HepG2 (cell line): ENCODE data around the gene EMC9. TPM values are rescaled to one million over a fixed set of nuclear protein-coding genes. Genes with fewer than 3 reads are reported as not detected.
A peak's percentile ranks its signal among the peaks of the same experiment; 100 is the strongest.

Source experiments
- AHR ChIP-seq: IDR thresholded peaks from 2 replicates; pipeline ENCODE4 v1.6.1; 2018; ENCODE audit warnings: missing genetic modification reagents, missing compliant biosample characterization
- FOXC1 ChIP-seq: sonication (generic); formaldehyde crosslinking; IDR thresholded peaks from 2 replicates; pipeline ENCODE4 v1.8.0; 2022; ENCODE audit warnings: mild to moderate bottlenecking, missing genetic modification reagents, borderline replicate concordance
- GLMP ChIP-seq: sonication (generic); formaldehyde crosslinking; IDR thresholded peaks from 2 replicates; pipeline ENCODE4 v1.9.0; 2021; ENCODE audit warnings: missing genetic modification reagents, mild to moderate bottlenecking, borderline replicate concordance
- GMEB1 ChIP-seq: sonication (generic); formaldehyde crosslinking; IDR thresholded peaks from 2 replicates; pipeline ENCODE4 v1.5.1; 2020; ENCODE audit warnings: missing genetic modification reagents, mild to moderate bottlenecking, borderline replicate concordance
- HNF4A ChIP-seq: sonication (generic); formaldehyde crosslinking; IDR thresholded peaks from 2 replicates; pipeline ENCODE4 v1.4.0; 2020; ENCODE audit warnings: missing genetic modification reagents
- IRF1 ChIP-seq: sonication (generic); formaldehyde crosslinking; IDR thresholded peaks from 2 replicates; pipeline ENCODE4 v1.4.0; 2020; ENCODE audit warnings: low read depth, mild to moderate bottlenecking, missing genetic modification reagents
- KLF11 ChIP-seq: IDR thresholded peaks from 2 replicates; pipeline ENCODE4 v1.6.1; 2016; ENCODE audit warnings: missing compliant biosample characterization
- MEIS2 ChIP-seq: sonication (generic); formaldehyde crosslinking; IDR thresholded peaks from 2 replicates; pipeline ENCODE4 v1.9.0; 2021; ENCODE audit warnings: mild to moderate bottlenecking, missing genetic modification reagents
- PAF1 ChIP-seq: IDR thresholded peaks from 2 replicates; pipeline ENCODE4 v1.6.1; 2016; ENCODE audit warnings: missing genetic modification reagents, missing compliant biosample characterization
- REXO4 ChIP-seq: sonication (generic); formaldehyde crosslinking; IDR thresholded peaks from 2 replicates; pipeline ENCODE4 v1.8.0; 2022; ENCODE audit warnings: missing genetic modification reagents, mild to moderate bottlenecking, borderline replicate concordance
- RORA ChIP-seq: sonication (generic); formaldehyde crosslinking; IDR thresholded peaks from 2 replicates; pipeline ENCODE4 v1.5.0; 2020; ENCODE audit warnings: mild to moderate bottlenecking, missing genetic modification reagents, moderate library complexity
- SRY ChIP-seq: sonication (generic); formaldehyde crosslinking; IDR thresholded peaks from 2 replicates; pipeline ENCODE4 v1.8.0; 2022; ENCODE audit warnings: mild to moderate bottlenecking, missing genetic modification reagents
- ZBTB7A ChIP-seq: sonication (generic); formaldehyde crosslinking; IDR thresholded peaks from 2 replicates; pipeline ENCODE4 v1.8.0; 2022; ENCODE audit warnings: mild to moderate bottlenecking, missing genetic modification reagents
- ZFP1 ChIP-seq: IDR thresholded peaks from 2 replicates; pipeline ENCODE4 v1.6.1; 2016
- ZGPAT ChIP-seq: IDR thresholded peaks from 2 replicates; pipeline ENCODE4 v1.6.1; 2016; ENCODE audit warnings: mild to moderate bottlenecking
- ZNF275 ChIP-seq: sonication (generic); formaldehyde crosslinking; IDR thresholded peaks from 2 replicates; pipeline ENCODE4 v1.8.0; 2022; ENCODE audit warnings: missing genetic modification reagents, mild to moderate bottlenecking, inconsistent platforms, borderline replicate concordance
- ZNF329 ChIP-seq: sonication (generic); formaldehyde crosslinking; IDR thresholded peaks from 2 replicates; pipeline ENCODE4 v1.9.0; 2021; ENCODE audit warnings: low read depth, mild to moderate bottlenecking, missing genetic modification reagents
- ZNF530 ChIP-seq: sonication (generic); formaldehyde crosslinking; IDR thresholded peaks from 2 replicates; pipeline ENCODE4 v1.5.0; 2020; ENCODE audit warnings: low read depth, mild to moderate bottlenecking, missing genetic modification reagents
- ZNF549 ChIP-seq: sonication (generic); formaldehyde crosslinking; IDR thresholded peaks from 2 replicates; pipeline ENCODE4 v1.5.0; 2020; ENCODE audit warnings: missing genetic modification reagents
- ZNF562 ChIP-seq: sonication (generic); formaldehyde crosslinking; IDR thresholded peaks from 2 replicates; pipeline ENCODE4 v1.8.0; 2022; ENCODE audit warnings: missing genetic modification reagents, borderline replicate concordance
- ZNF597 ChIP-seq: sonication (generic); formaldehyde crosslinking; IDR thresholded peaks from 2 replicates; pipeline ENCODE4 v1.5.0; 2020; ENCODE audit warnings: missing genetic modification reagents
- ZNF776 ChIP-seq: sonication (generic); formaldehyde crosslinking; IDR thresholded peaks from 2 replicates; pipeline ENCODE4 v1.4.0; 2020; ENCODE audit warnings: mild to moderate bottlenecking, missing genetic modification reagents
- ZNF878 ChIP-seq: sonication (generic); formaldehyde crosslinking; IDR thresholded peaks from 2 replicates; pipeline ENCODE4 v1.8.1; 2023; ENCODE audit warnings: mild to moderate bottlenecking, missing genetic modification reagents, moderate library complexity
- polyA plus RNA-seq, 8 experiments: library from polyadenylated mRNA; depleted of rRNA in 3 of 8; stranded (reverse) in 7 of 8; unstranded in 1 of 8; fragments of >200 nt; fragmentation: Illumina TruSeq in 4 of 8; extraction: Trizol in 4 of 8; gene quantifications; 2 replicates each; pipeline versions ENCODE4 v1.2.1 to v1.2.3, GENCODE V29; 2011 to 2016; ENCODE audit warnings: low read depth in 4 of 8, missing spikeins in 1 of 8, mixed read lengths in 1 of 8; ENCODE audit not compliant: insufficient read depth in 1 of 8
- total RNA-seq, 5 experiments: library from RNA; depleted of rRNA; stranded (reverse); fragments of >200 nt; fragmentation: Illumina TruSeq; extraction: Trizol; gene quantifications; 2 replicates each; pipeline ENCODE4 v1.2.3, GENCODE V29; 2016; ENCODE audit warnings: low read depth in 1 of 5

The EMC9 gene
- total and polyA plus RNA-seq, 2 of the 13 experiments (the other 11 are each of a cell fraction or from before 2014, with no cell fraction given), result 60.5 to 78.7 TPM

GRCh38 chr14:24113801-24114531 lies 27.4 kb downstream of the EMC9 start (continued):
- no peak for TF ChIP-seq ZNF530
- peak; percentile 92; the same call in 1 of the 2 replicates for TF ChIP-seq FOXC1 (CRISPR knock-in tag)
- TF ChIP-seq ZNF329 (CRISPR knock-in tag), result peak; percentile 83; the same call in 1 of the 2 replicates
- TF ChIP-seq IRF1, result no peak
- TF ChIP-seq ZNF549 (CRISPR knock-in tag), result peak; percentile 16; the same call in 1 of the 2 replicates
- peak; percentile 77 for TF ChIP-seq GMEB1
- TF ChIP-seq REXO4, result peak; percentile 31; the same call in 1 of the 2 replicates
- peak; percentile 89; the same call in 1 of the 2 replicates for TF ChIP-seq ZNF776 (CRISPR knock-in tag)
- no peak for TF ChIP-seq SRY (CRISPR knock-in tag)
- TF ChIP-seq ZGPAT (CRISPR knock-in tag), result peak; percentile 99
- peak; percentile 95 for TF ChIP-seq ZBTB7A
- TF ChIP-seq KLF11 (CRISPR knock-in tag), result peak; percentile 97
- no peak for TF ChIP-seq ZNF562 (CRISPR knock-in tag)
- TF ChIP-seq HNF4A (CRISPR knock-in tag), result peak; percentile 100
- peak; percentile 96 for TF ChIP-seq MEIS2 (CRISPR knock-in tag)
- no peak for TF ChIP-seq GLMP (CRISPR knock-in tag)
- peak; percentile 100 for TF ChIP-seq ZFP1 (CRISPR knock-in tag)
- TF ChIP-seq ZNF275 (CRISPR knock-in tag), result no peak; the same call in 1 of the 2 replicates
- TF ChIP-seq RORA (CRISPR knock-in tag), result no peak
- TF ChIP-seq ZNF878, result no peak
- peak; percentile 86 for TF ChIP-seq AHR (CRISPR knock-in tag)
- no peak; the same call in none of the 2 replicates for TF ChIP-seq PAF1 (CRISPR knock-in tag)
- 0 out of 2 replicates have a peak, but pooled peaks have one; percentile 68 for TF ChIP-seq ZNF597 (CRISPR knock-in tag)
